ENCODE data around the gene GPR149.

The GPR149 gene

DNA sequence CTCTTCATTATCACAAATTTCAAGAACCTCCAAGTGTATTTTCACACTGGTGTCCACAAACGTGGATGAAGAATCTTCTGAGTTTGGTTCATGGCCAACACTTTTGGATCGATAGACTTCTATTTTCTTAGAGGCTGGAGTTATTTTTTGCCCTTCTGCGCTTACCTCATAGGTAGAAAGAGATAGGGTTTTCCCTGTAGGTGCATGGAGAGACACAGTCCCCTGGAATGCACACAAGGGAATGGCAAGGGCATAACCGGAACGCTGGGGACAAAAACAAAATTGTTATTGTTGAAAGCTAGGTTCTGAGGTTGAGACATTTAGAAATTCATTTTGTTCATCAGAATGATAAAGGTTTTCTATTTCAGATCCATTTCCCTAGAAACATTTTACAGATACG lies 92.0 kb downstream of the GPR149 start:
- DNase-seq, result no peak

DNA sequence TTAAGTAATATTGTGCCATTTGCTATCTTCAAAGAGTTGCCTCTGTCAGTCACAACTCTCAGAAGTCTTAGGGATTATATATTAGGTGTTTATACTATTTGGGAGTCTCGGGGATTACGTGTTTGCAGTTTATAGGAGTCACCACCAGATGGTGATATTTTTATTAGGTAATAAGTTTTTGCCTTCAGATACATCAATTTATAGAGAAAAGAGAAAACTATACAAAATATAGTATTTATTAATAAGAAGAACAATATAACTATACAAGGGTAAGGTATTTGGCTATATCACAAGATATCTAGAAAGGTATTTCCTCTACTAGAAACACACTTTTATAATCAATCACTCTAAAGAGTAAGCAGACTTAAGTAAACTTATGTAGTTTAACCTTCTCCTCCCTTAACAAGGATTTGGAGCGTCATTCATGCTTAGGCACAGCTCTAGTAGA lies 95.0 kb downstream of the GPR149 start:
- peak; percentile 63 for DNase-seq

DNA sequence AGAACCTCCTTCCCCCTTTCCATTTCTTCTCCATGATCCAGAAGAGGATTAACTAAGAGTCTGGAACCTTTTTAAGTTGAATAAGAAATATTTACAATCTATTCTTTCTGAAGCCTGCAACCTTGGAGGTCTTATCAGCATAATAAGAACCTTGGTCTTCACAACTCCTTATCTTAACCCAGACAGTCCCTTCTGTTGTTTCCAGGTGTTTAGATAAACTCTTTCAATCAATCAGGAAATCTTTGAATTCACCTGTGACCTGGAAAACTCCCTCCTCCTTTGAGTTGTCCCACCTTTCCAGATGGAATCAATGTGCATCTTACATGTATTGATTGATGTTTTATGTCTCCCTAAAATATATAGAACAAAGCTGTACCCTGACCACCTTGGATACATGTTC lies 102.1 kb downstream of the GPR149 start:
- DNase-seq, result no peak

DNA sequence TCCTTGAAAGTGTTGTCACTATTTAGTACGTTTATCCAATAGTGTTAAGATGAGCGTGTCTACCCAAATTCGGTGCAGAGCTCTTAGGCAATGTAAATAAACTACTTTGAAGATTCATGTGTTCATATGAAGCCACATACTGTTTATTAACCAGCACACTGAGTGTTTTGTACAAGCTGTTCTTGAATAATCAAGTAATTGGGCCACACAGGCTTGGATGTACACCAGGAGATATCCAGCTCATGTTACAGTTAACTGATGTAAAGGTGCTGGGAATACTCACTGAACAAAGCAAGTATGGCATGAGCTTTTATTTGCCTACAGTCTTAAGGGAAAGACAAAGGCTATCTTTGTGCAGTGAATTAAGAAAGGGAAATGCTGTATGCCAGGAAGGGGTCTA lies 105.1 kb downstream of the GPR149 start:
- no peak for DNase-seq

DNA sequence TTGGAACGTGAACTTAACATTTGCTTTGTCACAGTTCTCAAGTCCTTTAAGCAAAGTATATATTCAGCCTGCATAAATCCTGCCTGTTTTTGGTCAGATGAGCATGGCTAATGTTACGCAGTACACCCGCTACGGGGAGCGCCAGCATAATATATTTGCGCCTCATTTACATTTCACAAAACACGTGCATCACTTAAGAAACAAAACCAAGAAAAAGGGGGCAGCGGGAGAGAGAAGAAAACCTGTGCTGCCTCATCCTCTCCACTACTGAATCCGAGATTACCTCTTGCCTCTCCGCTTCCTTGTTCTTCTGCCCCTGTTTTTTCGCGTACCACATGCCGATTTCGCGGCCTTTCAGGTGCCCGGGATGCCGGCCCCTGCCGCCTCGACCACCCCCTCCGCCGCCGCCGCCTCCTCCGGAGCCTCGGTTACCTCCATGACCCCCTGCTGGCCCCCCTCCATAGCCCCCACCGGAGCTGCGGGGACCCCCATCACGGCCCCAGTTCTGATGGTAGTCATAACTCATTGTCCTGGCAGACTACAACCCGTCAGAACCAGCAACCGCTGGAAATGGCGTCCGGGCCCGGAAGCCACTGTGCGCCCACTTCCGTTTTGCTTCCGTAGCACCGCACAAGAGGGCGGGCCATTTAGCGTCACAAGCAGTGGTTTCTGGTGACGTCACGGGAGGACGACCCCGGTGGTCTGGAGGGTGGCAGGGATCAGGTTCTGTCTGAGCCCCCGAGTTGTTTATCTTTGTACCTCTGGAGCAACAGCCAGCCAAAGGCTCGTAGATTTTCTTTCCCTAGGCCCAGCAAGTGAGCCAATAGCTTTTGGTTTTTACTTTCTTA lies 105.9 kb downstream of the GPR149 start, which contains the start of gene DHX36:
TSS of gene DHX36 (minus strand) at position 597 of the 848 bp plus-strand sequence. CDS start at position 526, 71 bp downstream.
- peak; percentile 85 for DNase-seq

DNA sequence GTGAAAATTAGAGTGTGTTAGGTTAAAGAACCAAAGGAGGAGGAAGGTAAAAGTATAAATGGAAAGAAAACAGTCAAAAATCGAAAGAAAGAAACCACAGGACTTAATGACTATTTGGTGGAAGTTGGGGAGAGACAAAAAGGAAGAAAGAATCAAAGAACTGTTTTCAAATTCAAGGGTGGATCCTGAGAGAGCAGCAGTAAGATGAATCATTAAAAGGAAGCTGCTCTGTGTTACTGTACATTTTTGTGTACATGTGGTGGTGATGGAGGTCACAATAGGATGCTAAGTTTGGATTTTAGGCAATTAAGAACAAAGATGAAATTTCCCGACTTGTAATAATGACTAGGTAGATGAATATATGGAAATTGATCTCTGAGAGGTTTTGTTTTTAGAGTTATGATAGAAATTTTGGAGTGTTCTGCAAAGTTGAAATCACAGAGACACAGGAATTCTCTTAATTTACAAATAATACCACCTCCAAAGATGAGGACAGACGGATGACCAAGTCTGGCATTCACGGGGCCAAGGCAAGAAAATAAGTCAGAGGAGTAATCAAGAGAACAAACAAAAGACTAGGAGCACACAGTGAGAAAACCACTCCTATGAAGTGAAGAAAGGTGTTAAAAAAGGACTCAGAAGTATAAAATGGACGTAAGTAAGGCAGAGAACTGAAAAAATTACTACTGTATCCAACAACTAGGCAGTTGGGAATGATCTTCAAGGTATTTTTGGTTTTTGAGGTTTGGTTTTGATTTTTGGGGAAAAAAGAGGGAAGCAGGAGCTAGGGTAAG lies 112.8 kb downstream of the GPR149 start:
- no peak for DNase-seq

DNA sequence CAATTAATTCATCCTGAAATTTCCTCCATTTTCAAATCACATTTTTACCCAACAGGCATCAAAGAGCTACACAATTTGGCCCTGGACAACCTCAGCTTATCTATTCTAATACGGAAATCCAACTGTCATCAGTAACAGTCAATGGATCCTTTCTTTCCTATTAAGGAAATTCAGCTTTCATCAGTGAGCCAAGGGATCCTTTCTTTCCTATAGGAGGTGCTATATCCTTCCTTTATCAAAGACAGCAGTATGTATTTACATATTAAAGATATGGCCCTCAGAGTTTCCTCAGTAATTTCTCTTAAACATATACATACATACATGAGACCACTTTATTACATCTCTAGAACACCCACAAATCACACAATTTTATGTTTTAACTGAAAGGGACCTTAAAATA lies 115.8 kb downstream of the GPR149 start:
- DNase-seq, result no peak

DNA sequence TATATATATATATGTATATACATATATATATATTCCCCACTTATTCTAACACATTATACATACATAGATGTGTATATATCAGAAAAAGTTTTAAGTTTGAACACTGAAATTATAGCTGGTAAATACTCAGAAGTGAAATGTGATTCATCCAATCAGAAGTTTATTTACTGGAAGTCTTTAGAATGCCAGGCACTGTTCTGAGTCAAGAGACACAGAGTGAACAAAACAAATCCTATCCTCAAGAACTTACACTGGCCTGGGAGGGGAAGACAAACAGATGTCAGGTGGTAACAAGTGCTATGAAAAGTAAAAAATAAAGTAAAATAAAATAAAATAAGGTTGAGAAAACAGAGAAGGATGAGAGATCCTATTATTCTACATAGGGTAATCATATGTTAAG lies 119.2 kb downstream of the GPR149 start:
- DNase-seq, result no peak

DNA sequence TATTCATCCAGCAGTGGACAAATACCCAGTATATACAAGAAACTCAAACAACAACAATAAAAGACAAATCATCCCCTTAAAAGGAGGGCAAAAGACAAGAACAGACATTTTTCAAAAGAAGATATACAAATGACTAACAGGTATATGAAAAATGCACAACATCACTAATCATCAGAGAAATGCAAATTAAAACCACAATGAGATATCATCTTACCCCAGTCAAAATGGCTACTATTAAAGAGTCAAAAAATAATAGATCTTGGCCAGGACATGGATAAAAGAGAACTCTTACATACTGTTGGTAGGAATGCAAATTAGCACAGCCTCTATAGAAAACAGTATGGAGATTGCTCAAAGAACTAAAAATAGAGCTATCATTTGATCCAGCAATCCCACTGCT lies 122.6 kb downstream of the GPR149 start:
- no peak for DNase-seq

DNA sequence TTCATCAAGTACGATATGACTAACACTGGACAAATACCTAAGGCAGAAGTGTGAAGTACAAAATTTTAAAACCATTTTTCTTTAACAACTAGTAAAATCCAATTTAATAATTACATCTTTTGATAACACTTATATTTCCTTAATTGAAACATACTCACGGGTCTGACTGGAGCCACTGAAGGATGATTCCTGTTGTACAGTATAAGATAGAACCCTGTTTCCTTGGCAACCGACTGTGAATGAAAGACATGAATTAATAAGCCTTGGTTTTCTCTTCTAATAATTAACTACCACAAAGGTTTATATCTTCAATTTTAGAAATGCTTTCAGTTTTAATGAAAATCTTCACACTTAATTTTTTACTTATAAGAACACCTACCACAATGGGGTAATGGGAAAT lies 125.1 kb downstream of the GPR149 start:
- no peak for DNase-seq

DNA sequence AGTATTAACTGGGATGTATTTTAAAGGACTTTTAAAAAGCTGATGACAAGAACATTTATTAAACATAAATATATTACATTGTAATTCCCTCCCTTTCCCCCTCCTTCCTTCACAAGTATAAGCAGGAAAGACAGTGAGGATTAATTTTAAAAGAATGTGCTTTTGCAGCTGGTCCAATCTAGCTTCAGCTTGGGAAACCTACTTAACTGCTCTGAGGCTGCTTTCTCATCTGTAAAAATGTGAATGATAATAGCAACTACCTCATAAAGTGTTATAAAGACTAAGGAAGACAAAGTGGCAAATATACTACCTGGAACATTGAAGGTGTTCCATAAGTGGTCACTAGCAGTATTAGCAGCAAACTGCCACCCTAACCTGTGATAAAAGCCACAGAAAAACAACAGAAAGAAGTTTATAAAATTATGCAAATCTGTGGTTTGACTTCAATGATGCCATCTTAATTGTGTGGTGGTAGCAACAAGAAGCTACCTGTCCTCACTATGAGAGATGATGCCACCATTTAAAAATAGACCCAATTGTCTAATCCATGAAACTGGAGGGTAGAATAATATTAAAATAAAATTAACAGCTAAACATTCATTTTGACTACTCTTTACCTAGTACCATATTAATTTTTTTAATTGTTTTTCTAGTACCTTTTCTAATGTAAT lies 125.7 kb downstream of the GPR149 start:
- DNase-seq, result no peak

DNA sequence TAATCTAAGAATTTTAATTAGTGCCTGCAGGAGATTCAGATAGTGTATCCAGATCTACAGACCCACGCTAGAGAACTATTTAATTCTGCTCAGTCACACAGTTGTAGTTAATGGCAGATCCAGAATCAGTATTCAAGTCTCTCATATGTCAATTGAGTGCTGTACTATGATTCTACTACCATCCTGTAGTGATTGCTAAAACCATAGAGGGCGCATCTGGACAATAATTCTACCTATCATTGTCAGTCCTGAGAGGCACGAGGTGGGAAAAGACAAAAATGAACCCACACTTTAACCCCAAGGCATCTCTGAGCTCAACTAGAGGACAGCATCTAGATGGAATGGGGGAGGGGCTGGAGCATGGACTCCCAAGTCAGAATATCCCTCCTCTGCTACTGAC lies 128.4 kb downstream of the GPR149 start:
- no peak for DNase-seq

DNA sequence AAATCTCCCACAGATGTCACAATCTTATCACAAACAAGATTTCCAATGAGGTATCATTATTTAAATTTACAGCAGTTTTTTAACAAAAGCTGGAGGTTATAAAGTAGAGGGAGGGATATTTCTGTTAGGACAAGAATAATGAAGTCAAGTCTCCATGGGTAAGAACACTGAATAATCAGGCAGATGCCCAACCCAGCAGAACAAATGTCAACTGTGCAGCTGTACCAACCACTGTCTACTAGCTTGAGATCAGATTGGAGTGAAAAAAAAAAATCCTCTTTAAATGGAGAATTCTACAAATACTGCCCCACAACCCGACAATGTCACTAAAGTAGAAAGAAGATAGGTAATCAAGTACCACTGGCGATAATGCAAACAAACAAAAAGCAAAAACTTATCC lies 136.0 kb downstream of the GPR149 start:
- no peak for DNase-seq

DNA sequence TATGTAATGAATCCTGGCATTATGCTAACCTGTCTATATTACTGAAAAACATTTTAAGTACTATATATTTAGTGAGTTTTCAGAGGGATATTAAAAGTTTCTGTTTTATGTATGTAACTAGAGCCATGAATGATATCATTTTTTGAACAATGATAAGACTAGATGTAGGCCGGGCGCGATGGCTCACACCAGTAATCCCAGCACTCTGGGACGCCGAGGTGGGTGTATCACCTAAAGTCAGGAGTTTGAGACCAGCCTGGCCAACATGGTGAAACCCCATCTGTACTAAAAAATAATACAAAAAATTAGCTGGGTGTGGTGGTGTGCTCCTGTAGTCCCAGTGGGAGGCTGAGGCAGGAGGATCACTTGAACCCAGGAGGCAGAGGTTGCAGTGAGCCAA lies 139.8 kb downstream of the GPR149 start:
- no peak for DNase-seq

Data from NCI-H1694 treated with DMSO at 0.1 percent for 48 hours (cell line).